ENCODE data around the gene SV2C. TPM values are rescaled to one million over a fixed set of nuclear protein-coding genes. Genes with fewer than 3 reads are reported as not detected.
A peak's percentile ranks its signal among the peaks of the same experiment; 100 is the strongest.

The SV2C gene
- total and polyA plus RNA-seq, 2 donors (not counting 1 experiment from before 2014, with no cell fraction given), result not detected

DNA sequence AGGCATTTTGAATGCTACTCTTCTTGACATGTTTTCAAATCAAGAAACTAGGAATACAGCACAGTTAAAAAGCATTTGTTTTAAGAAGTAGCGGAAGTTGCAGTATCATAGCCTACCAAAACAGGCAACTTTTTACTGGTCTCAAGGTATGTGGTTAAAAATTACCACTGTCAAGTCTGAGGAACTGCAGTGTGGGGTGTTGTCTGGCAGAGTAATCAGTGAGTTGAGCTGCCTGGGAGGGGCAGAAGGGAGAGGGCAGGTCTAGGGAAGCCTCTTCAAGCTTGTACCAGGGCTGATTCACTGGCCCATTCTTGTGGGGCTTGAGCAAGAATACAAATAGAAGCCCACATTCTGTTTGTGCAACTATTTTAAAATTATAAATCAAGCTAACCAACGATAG lies 42.4 kb upstream of the SV2C start:
- H2AFZ ChIP-seq (ENCODE audit: low read length), result no peak overlapping the region
- H3K4me3 ChIP-seq (replicated peaks in 1 of 4; ENCODE audit: control extremely low read depth in 1 of 4, insufficient read depth in 1 of 4, low read depth in 3 of 4, low read length in 4 of 4), result no peak overlapping the region
- H3K79me2 ChIP-seq (ENCODE audit: control insufficient read depth, insufficient read depth, low read length), result no peaks in the 10 kb centered on the region
- no peaks in the 10 kb centered on the region for H3K4me1 ChIP-seq (ENCODE audit: control insufficient read depth, extremely low read depth, insufficient read depth, low read length)
- no peaks in the 10 kb centered on the region for H4K20me1 ChIP-seq (ENCODE audit: control insufficient read depth, extremely low read depth, insufficient read depth, low read length)
- no peaks in the 10 kb centered on the region for H3K27me3 ChIP-seq (ENCODE audit: control insufficient read depth, insufficient read depth, low read length)
- no peaks in the 10 kb centered on the region for H3K9me3 ChIP-seq (ENCODE audit: control insufficient read depth, insufficient read depth, low read depth, low read length)
- no peaks in the 10 kb centered on the region for H3K36me3 ChIP-seq (ENCODE audit: control insufficient read depth, insufficient read depth, low read length)
- no peak for DNase-seq (ENCODE audit: low read depth in 2 of 2)
- no peak overlapping the region for H3K4me2 ChIP-seq (ENCODE audit: extremely low read depth, insufficient read depth, low read length)
- no peak overlapping the region for H3K27ac ChIP-seq (ENCODE audit: insufficient read depth, low read length)
- H3K9ac ChIP-seq (ENCODE audit: insufficient read depth, low read length), result no peak overlapping the region
- TF ChIP-seq, protein P1, sequence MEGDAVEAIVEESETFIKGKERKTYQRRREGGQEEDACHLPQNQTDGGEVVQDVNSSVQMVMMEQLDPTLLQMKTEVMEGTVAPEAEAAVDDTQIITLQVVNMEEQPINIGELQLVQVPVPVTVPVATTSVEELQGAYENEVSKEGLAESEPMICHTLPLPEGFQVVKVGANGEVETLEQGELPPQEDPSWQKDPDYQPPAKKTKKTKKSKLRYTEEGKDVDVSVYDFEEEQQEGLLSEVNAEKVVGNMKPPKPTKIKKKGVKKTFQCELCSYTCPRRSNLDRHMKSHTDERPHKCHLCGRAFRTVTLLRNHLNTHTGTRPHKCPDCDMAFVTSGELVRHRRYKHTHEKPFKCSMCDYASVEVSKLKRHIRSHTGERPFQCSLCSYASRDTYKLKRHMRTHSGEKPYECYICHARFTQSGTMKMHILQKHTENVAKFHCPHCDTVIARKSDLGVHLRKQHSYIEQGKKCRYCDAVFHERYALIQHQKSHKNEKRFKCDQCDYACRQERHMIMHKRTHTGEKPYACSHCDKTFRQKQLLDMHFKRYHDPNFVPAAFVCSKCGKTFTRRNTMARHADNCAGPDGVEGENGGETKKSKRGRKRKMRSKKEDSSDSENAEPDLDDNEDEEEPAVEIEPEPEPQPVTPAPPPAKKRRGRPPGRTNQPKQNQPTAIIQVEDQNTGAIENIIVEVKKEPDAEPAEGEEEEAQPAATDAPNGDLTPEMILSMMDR (conservative IDR thresholded peaks at IDR 0.05 in 1 of 2, IDR thresholded peaks at IDR 0.05 in 1 of 2; ENCODE audit: low read depth in 1 of 2, low read length in 2 of 2), result no peak
- no peak for TF ChIP-seq EZH2 (IDR thresholded peaks at IDR 0.05; ENCODE audit: low read length, missing control alignments)

- Histone ChIP-seq H3K4me2 (ENCODE audit: extremely low read depth, insufficient read depth, low read length) (no peak overlapping the region), H3K27me3 (ENCODE audit: control insufficient read depth, insufficient read depth, low read length) (no peaks in the 10 kb centered on the region), H3K4me1 (ENCODE audit: control insufficient read depth, extremely low read depth, insufficient read depth, low read length) (no peaks in the 10 kb centered on the region), H3K79me2 (ENCODE audit: control insufficient read depth, insufficient read depth, low read length) (no peaks in the 10 kb centered on the region), H3K9ac (ENCODE audit: insufficient read depth, low read length) (no peak overlapping the region), H2AFZ (ENCODE audit: low read length) (no peak overlapping the region), H3K27ac (ENCODE audit: insufficient read depth, low read length) (no peak overlapping the region), H3K4me3 (replicated peaks in 1 of 4; ENCODE audit: control extremely low read depth in 1 of 4, insufficient read depth in 1 of 4, low read depth in 3 of 4, low read length in 4 of 4) (no peak overlapping the region), H3K36me3 (ENCODE audit: control insufficient read depth, insufficient read depth, low read length) (no peaks in the 10 kb centered on the region), H4K20me1 (ENCODE audit: control insufficient read depth, extremely low read depth, insufficient read depth, low read length) (no peaks in the 10 kb centered on the region), H3K9me3 (ENCODE audit: control insufficient read depth, insufficient read depth, low read depth, low read length) (no peaks in the 10 kb centered on the region)
- no peak for TF ChIP-seq EZH2 (IDR thresholded peaks at IDR 0.05; ENCODE audit: low read length, missing control alignments)
- TF ChIP-seq, protein P1 (conservative IDR thresholded peaks at IDR 0.05 in 1 of 2, IDR thresholded peaks at IDR 0.05 in 1 of 2; ENCODE audit: low read depth in 1 of 2, low read length in 2 of 2), result no peak
- no peak for DNase-seq (ENCODE audit: low read depth in 2 of 2)
Measured at GRCh38 chr5:76041863-76042262, 41.3 kb upstream of the SV2C start.

DNA sequence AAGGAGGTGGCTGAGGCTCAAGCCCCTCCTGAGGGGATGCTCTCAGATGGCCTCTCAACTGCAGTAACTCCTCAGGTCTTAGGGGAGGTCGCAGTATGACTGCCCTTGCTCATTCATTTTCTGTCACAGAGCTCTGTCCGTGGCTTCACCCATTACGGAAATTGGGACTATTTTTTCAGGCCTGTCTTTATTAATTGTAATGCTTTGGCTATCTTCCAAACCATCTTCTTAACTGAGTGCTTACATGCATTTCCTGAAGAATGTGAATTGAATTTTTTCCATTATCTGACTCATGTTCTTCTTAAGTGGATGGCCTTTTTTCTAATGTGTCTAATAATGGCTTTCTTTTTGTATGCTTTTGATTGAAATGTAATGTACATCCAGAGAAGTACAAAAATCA lies 36.4 kb upstream of the SV2C start:
- Histone ChIP-seq H3K4me3 (replicated peaks in 1 of 4; ENCODE audit: control extremely low read depth in 1 of 4, insufficient read depth in 1 of 4, low read depth in 3 of 4, low read length in 4 of 4) (no peak overlapping the region), H4K20me1 (ENCODE audit: control insufficient read depth, extremely low read depth, insufficient read depth, low read length) (no peaks in the 10 kb centered on the region), H3K79me2 (ENCODE audit: control insufficient read depth, insufficient read depth, low read length) (no peaks in the 10 kb centered on the region), H3K27ac (ENCODE audit: insufficient read depth, low read length) (no peak overlapping the region), H3K9me3 (ENCODE audit: control insufficient read depth, insufficient read depth, low read depth, low read length) (no peaks in the 10 kb centered on the region), H3K36me3 (ENCODE audit: control insufficient read depth, insufficient read depth, low read length) (no peaks in the 10 kb centered on the region), H3K4me2 (ENCODE audit: extremely low read depth, insufficient read depth, low read length) (no peak overlapping the region), H2AFZ (ENCODE audit: low read length) (no peak overlapping the region), H3K27me3 (ENCODE audit: control insufficient read depth, insufficient read depth, low read length) (no peaks in the 10 kb centered on the region), H3K4me1 (ENCODE audit: control insufficient read depth, extremely low read depth, insufficient read depth, low read length) (no peaks in the 10 kb centered on the region), H3K9ac (ENCODE audit: insufficient read depth, low read length) (no peak overlapping the region)
- no peak for TF ChIP-seq EZH2 (IDR thresholded peaks at IDR 0.05; ENCODE audit: low read length, missing control alignments)
- TF ChIP-seq, protein P1 (conservative IDR thresholded peaks at IDR 0.05 in 1 of 2, IDR thresholded peaks at IDR 0.05 in 1 of 2; ENCODE audit: low read depth in 1 of 2, low read length in 2 of 2), result no peak
- peak in 1 of 2 donors; percentile 3 for DNase-seq (ENCODE audit: low read depth in 2 of 2)

Data from fibroblast of lung (primary cell).